GM12878 (cell line): Measurements from ENCODE around the gene KRT79. TPM values are rescaled to one million over a fixed set of nuclear protein-coding genes. Genes with fewer than 3 reads are reported as not detected.

Source experiments
- JUNB ChIP-seq: IDR thresholded peaks from 2 replicates; pipeline ENCODE4 v1.6.1; 2016; ENCODE audit warnings: antibody characterized with exemption, mild to moderate bottlenecking
- JUND ChIP-seq: IDR thresholded peaks from 2 replicates; pipeline ENCODE4 v1.6.1; 2012; ENCODE audit warnings: low read depth, mild to moderate bottlenecking, low read length, improper control_type of control experiment, moderate library complexity
- NR2F1 ChIP-seq: fragments of 450-650 bp; conservative IDR thresholded peaks from 2 replicates; pipeline ENCODE4 v1.6.1; 2017; ENCODE audit warnings: mild to moderate bottlenecking
- RB1 ChIP-seq: fragments of 450-650 bp; formaldehyde crosslinking; IDR thresholded peaks from 2 replicates; pipeline ENCODE4 v1.6.1; 2017; ENCODE audit warnings: mild to moderate bottlenecking, borderline replicate concordance
- RELA ChIP-seq: fragments of 450-650 bp; IDR thresholded peaks from 2 replicates; pipeline ENCODE4 v1.8.0; 2014; ENCODE audit warnings: borderline replicate concordance; ENCODE audit not compliant: partially characterized antibody
- RFX5 ChIP-seq: IDR thresholded peaks from 2 replicates; pipeline ENCODE4 v1.6.1; 2011; ENCODE audit warnings: low read depth, low read length, improper control_type of control experiment
- SMC3 ChIP-seq: IDR thresholded peaks from 2 replicates; pipeline ENCODE4 v1.6.1; 2011; ENCODE audit warnings: low read length, improper control_type of control experiment, borderline replicate concordance
- TCF7 ChIP-seq: IDR thresholded peaks from 2 replicates; pipeline ENCODE4 v1.6.1; 2014; ENCODE audit warnings: antibody characterized with exemption, borderline replicate concordance
- polyA plus RNA-seq, 11 experiments: library from polyadenylated mRNA; depleted of rRNA in 4 of 11; unstranded in 6 of 11; stranded (reverse) in 5 of 11; fragments of >200 nt; fragmentation: Nextera tagmentation in 4 of 11; fragmentation: Illumina TruSeq in 1 of 11; extraction: Ambion mirVana in 4 of 11; extraction: Trizol in 1 of 11; gene quantifications; 1 replicate in 1 of 11; 2 replicates in 10 of 11; pipeline versions ENCODE4 v1.2.1 to v1.2.3, GENCODE V29; 2011 to 2016; ENCODE audit warnings: inconsistent platforms in 2 of 11, missing spikeins in 2 of 11, low read depth in 1 of 11
- total RNA-seq, 4 experiments: library from RNA; depleted of rRNA in 3 of 4; stranded (reverse); fragments of >200 nt in 3 of 4; fragmentation: Illumina TruSeq in 1 of 4; extraction: Trizol in 1 of 4; gene quantifications; 2 replicates each; pipeline versions ENCODE4 v1.2.1 to v1.2.3, GENCODE V29; 2013 to 2021
- TF ChIP-seq, protein P1 (sequence below): IDR thresholded peaks from 2 replicates; pipeline ENCODE4 v1.6.1; 2012; ENCODE audit warnings: improper control_type of control experiment, low read depth, low read length; ENCODE audit not compliant: insufficient replicate concordance

KRT79 gene
- total and polyA plus RNA-seq, 10 of the 15 experiments (the other 5 are each of a cell fraction or from before 2014, with no cell fraction given), result 0.03 to 0.09 (median 0.07) TPM; not detected in 7

DNA sequence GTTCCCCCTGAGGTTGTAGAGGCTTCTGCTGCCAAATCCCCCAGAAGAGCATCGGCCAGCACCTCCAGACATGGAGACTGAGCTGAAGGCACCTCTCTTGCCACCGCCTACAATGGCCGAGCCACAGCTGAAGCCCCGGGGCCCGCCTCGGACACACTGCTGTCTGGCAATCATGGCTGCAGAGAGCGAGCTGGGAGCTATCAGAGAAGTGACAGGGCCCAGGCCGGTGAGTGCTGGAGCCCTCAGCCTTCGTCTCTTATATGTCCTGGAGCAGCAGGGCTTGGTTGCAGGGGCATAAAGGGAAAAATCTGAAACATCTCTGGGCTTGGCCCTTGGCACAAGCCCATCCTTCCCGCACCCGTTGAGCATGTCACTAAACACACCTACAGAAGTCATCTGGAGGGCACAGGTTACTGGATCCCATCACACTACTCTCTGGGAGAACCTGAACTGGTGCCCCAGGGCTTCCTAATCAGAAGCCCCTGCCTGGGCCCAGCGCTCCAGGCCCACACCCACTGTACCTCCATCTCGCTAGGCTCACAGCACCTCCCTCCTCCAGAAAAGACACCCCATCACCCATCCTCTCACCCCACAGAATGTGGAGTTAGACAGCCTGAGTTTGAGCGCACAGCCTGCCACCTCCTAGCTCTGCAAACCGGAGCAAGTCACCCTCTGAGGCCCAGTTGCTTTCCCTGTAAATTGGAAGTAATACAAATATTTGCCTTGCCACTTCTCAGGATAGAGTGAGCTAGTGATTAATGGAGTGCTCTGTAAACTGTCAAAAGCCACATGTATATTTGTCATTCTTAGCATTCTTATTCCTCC is 20.0 kb downstream of the KRT79 start, which contains the start of gene KRT4 (continued):
- TF ChIP-seq, protein P1, sequence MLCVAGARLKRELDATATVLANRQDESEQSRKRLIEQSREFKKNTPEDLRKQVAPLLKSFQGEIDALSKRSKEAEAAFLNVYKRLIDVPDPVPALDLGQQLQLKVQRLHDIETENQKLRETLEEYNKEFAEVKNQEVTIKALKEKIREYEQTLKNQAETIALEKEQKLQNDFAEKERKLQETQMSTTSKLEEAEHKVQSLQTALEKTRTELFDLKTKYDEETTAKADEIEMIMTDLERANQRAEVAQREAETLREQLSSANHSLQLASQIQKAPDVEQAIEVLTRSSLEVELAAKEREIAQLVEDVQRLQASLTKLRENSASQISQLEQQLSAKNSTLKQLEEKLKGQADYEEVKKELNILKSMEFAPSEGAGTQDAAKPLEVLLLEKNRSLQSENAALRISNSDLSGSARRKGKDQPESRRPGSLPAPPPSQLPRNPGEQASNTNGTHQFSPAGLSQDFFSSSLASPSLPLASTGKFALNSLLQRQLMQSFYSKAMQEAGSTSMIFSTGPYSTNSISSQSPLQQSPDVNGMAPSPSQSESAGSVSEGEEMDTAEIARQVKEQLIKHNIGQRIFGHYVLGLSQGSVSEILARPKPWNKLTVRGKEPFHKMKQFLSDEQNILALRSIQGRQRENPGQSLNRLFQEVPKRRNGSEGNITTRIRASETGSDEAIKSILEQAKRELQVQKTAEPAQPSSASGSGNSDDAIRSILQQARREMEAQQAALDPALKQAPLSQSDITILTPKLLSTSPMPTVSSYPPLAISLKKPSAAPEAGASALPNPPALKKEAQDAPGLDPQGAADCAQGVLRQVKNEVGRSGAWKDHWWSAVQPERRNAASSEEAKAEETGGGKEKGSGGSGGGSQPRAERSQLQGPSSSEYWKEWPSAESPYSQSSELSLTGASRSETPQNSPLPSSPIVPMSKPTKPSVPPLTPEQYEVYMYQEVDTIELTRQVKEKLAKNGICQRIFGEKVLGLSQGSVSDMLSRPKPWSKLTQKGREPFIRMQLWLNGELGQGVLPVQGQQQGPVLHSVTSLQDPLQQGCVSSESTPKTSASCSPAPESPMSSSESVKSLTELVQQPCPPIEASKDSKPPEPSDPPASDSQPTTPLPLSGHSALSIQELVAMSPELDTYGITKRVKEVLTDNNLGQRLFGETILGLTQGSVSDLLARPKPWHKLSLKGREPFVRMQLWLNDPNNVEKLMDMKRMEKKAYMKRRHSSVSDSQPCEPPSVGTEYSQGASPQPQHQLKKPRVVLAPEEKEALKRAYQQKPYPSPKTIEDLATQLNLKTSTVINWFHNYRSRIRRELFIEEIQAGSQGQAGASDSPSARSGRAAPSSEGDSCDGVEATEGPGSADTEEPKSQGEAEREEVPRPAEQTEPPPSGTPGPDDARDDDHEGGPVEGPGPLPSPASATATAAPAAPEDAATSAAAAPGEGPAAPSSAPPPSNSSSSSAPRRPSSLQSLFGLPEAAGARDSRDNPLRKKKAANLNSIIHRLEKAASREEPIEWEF, result no peak
- no peak for TF ChIP-seq TCF7
- TF ChIP-seq JUND, result no peak
- TF ChIP-seq JUNB, result no peak
- no peak for TF ChIP-seq RB1
- no peak for TF ChIP-seq SMC3
- TF ChIP-seq NR2F1, result no peak
- no peak for TF ChIP-seq RFX5
- TF ChIP-seq RELA, result no peak
